GM19099 (cell line): Measurements from ENCODE around the gene DMD.

Experiments
- POLR2A ChIP-seq: IDR thresholded peaks from 3 replicates; pipeline ENCODE4 v1.6.1; 2011; ENCODE audit warnings: low read depth; ENCODE audit not compliant: insufficient read length; ENCODE audit errors: extremely low read depth

DMD gene

DNA sequence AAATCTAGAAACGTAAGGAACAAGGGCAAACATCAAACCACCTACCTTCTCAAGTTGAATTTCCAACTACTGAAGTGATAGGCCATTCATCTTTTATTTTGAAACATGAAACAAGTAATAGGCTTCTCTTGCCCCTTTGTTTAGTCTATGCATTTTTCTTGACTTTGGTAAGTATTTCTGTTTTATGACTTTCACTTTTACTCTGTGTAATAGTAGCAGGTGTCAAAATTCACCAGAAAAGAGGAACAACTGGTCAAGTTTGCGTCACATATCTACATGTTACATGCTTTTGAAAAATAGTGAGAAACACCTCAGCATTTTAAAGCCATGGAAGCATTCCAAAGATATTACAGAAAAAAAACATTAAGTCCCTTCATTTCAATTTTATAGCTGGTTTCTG lies 1982.4 kb downstream of the DMD start:
- TF ChIP-seq POLR2A: no peak

DNA sequence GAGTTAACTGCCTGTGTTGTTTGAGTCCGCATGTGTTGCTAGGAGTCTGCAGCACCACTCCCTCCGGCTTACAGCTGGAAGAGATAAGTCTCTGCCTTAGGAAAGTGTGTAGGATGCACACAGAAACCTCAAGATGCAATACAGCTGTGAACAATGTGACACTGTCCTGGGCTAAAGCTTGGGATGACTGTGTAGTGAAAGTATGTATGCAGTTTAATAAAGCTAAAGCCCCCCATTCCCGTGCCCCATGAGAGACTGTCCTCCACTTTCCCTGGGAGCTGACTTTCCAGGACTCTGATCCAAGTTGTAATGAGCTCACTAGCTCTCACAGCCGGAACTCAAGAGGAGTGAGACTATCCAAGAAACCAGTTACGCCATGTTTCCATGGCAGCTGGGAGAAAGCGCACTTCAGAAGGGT lies 1982.9 kb downstream of the DMD start:
- no peak for TF ChIP-seq POLR2A

DNA sequence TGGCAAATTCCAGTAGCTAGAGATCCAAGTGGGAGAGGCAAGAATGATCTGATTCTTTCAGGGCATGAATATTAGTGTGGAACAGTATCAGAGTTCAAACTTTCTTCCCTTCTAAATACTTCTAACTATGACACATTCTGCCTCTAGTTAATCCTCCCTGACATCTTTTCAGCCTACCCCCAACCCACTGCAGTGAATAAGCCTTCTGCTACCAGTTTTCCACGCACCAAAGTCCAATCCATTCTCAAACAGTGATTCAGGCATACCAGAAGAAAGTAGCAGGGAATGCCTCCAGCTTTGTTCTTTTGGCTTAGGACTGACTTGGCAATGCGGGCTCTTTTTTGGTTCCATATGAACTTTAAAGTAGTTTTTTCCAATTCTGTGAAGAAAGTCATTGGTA lies 1984.1 kb downstream of the DMD start:
- TF ChIP-seq POLR2A: no peak

DNA sequence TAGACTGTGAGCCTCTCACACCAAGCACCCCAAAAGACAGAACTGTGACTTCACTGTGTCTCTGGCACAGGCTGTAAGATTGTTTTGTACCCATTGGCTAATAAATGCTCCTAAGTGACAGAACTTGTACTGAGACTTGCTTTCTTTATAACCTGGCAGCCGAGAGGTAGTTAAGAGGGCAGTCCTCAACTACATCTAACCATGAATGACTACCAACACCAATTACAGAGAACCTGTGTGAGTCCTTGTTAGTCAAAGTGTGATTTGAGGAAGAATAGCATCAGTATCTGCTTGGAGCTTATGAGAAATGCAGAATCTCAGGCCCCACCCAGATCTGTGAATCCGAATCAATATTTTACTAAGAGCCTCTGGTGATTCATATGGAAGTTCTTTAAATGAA lies 1985.5 kb downstream of the DMD start:
- no peak for TF ChIP-seq POLR2A

DNA sequence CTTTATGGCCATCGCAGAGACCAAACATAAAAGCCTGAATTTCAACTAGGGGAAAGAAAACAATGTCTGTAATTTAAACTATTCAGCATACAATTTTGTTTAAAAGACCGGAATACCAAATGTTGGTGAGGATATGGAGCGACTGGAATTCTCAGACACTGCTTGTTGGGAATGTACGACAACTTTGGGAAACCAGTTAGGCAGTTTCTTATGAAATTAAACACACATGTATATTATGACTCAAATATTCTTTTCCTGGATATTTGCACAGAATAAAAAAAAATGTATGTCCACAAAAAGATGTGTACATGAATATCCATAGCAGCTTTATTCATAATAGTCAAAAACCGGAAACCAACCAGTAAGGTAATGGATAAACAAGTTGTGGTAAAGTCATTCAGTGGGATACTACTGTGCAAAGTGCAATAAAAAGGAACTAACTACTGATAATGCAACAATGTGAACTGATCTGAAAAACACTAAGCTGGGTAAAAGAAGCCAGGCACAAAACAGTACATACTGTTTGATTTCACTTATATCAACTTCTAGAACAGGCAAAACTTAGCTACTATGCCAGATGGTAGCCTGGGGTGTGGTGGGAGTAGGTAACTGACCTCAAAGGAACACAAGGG lies 1986.9 kb downstream of the DMD start:
- TF ChIP-seq POLR2A: no peak

DNA sequence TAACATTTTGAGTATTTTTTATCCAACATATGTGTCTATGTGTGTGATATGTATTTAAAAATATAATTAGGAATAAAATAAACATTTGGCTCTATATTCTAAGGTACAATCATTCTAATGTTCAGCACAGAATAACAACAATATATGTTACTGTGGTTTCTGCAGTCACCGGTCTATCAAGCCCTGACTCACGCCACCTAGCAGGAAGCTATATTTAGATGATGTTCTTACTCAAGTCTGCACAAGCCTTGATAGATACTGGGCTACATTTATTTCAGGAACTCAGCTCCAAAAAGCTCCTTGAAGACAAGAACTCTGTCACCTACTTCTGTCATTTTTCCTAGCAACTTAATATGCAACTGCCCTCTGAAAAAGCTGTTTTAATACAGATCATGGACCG lies 1987.5 kb downstream of the DMD start:
- no peak for TF ChIP-seq POLR2A

DNA sequence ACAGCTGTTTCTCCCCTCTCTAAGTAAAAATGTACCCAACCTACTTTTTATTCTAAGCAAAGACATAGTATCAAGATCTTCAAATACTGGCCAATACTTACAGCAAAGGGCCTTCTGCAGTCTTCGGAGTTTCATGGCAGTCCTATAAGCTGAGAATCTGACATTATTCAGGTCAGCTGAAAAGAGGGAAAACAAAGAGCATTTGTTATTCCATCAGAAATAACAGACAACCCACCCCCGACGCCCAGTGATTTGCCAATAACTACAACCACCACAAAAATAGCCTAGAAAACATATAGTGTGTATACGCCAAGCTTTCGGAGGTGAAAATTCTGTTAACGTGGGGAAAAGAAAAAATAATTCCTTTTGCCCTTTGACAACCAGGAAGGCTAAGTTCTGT lies 1988.4 kb downstream of the DMD start:
- TF ChIP-seq POLR2A: no peak

DNA sequence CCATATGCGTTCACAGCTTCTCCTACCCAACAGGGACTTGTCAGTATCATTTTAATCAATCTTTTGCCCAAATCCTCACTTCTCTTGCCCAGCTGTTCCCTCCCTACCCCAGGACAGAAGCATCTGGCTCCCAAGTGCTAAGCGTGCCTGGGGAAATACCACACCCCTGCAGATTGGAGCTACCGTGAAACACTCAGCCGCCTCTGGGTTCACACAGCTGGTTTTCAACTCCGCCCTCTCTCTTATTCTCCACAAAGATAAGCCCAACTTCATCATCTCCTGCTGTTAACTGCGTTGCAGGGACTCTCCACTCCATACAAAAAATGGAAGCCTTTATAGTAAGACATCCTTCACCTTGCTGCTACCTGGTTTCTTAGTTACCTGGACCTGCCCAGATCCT lies 1992.2 kb downstream of the DMD start:
- TF ChIP-seq POLR2A: no peak

DNA sequence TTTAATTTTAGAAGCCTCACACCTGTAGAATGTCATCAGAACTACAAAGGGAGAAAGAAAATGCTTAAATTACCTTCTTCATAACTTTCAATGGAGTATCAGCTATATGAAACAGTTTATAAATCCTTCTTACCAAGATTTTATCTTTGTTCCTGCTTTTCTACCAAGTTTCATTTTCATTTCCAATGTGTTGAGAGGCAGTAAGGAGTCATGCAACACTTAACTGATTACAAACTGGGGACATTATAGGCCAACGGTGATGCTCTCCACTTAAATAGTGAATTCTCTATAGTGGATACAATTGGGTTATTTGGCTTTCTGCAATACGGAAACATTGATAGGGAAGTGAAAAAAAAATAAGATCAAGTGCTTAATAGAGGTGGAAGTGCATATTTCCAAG lies 1994.3 kb downstream of the DMD start:
- no peak for TF ChIP-seq POLR2A

DNA sequence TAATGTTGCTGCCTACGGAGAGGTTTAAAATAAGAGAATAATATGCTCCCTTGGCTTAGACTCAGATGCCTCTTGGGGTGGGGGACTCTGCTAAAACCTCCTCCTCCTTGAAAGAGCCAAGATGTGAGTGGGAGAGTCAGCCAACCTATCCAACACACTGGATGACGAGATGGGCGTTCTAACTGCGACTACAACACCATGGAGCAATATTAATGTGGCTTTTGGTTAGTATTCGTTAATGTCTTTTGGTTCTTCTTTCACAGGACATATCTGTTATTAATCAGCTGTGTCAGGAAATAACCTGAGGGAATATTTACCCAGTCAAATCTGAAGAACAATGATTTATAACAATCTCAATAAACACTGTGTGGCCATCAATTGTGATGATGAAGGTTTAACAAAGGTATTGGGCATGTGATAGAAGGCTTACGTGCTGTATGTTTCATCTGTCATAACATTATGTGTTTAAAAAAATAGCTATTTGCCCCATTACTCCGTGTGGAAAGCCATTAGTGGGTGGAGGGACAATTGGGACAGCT lies 1996.0 kb downstream of the DMD start:
- TF ChIP-seq POLR2A: no peak

DNA sequence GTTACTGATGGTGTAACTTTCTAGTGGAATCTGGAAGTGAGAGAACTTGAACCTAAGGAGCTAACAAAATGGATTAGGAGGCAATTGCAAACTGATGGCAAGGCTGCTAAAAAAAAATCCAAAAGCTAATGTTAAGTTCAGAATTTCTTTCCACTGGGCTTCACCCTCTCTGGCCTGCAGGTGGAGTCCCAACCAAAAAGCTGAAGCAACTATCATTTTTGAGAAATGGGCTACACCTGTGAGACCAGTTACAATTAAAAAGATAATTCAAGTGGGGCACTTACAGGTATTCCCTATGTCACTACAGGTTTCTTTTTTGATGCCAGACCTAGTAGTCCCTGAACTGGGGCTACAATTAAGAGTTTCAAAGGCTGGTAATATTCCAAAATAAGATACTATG lies 1997.4 kb downstream of the DMD start:
- TF ChIP-seq POLR2A: no peak

DNA sequence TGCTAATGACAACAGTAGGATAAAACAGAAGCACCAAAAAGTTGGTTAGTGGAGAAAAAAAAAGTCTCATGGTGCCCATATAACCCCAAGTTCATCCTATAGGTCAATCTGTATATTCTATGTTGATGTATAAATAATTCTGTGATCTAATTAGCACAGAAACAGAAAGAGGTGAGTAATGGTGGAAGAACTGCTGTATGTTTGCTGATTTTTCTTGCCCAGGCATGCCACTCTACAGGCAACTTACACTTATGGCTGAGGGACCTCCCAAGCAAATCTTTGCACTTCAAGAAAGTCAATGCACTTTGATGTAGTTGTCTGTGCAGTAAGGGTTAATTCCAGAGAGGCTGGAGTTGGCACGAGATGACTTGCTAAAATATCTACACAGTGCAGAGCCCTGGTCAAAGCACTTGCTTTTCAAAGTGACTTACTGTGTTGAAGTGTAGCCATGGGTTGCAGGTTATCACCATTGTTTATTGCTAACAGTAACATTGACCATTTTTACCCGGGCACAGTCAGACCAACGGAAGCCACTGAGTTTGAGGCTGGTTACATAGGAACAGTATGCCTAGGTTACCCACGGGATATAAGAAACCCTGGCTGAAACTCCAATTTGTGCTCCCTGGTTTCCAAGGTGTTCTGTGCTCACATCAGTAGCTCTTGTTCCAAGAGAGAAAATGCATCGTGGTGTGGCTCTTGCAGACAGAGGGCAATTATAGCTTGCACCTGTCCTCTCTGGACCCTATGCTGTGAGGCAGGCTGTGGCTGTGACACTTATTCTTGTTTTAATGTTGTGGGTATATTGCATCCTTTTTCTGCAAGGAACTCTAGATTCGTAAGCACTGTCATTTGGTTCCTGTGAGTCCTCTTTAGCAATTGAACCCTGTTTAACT lies 1998.2 kb downstream of the DMD start:
- no peak for TF ChIP-seq POLR2A

DNA sequence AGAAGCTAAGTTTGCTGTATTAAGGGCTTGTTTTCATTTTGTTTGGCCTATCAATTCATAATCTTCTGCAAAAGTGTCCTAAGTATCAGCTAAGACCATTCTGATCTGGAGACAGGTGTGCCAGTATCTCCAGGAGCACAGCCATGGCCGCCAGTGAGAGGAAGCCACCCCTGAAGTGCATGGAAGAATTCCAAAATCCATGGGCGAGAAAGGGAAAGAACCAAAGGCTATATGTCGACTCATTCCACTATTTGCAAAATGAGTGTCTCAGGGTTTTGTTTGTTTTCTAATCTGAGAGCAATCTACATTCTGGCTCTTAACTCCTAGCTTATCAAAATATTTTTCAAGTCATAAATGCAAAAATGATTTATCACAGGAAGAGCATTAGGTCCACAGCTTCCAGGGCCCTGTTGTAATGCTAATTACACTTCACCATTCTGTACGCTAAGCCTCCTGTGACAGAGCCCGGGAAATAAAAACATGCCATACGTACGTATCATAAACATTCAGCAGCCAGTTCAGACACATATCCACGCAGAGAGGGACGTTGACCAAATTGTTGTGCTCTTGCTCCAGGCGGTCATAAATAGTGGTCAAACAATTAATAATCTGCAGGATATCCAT lies 2002.2 kb downstream of the DMD start:
- TF ChIP-seq POLR2A: no peak

DNA sequence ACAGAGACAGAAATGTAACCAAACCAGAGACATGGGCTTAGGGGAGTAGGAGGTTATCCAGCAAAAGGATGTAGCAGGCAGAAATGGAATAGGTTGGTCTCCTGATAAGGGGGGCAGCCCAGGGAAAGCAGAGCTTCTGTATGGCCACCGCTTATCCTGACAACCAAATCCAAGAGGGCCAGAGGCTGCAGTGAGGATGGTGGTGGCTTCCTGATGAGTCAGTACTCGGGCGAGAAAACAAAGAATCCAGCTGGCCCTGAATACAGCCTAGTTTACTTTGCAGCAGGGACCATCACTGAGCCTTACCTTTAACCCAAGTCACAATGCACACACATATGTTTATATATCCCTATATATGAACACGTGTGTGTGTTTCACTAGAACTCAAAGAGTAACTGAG lies 2009.8 kb downstream of the DMD start:
- TF ChIP-seq POLR2A: no peak

DNA sequence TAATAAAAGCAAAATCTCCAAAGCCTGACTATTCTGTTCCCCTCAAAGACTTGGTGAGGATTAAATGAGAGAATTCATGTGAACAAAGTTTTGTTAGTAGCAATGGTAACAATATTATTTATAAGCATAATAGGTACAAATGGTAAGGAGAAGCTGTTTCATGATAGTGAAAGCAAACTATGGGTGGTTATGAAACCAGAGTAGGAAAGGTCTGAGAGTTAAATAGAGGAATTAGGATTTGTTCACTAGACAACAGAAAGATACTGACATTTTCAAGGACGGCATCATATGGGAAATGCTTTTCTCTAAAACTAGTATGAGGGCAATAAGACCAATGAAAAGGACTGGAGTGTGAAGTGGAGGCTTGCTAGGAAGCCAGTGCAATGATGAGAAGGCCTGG lies 2010.9 kb downstream of the DMD start:
- TF ChIP-seq POLR2A: no peak

DNA sequence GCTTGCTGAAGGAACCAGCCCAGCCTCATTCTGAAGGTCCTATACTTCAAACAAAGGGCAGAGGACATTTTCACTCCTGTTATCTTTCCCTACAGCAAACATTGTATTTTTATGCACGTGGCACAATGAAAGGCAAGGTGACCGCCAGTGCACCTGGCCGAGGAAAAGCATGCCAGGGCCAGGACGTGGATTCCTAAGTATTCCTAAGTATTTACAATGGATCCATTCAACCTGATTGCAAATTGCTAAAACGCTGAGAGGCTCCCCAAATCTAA lies 2011.6 kb downstream of the DMD start:
- no peak for TF ChIP-seq POLR2A
